Upper lobe of right lung (tissue), 1 donor: ENCODE measurements around the gene ID2. TPM values are rescaled to one million over a fixed set of nuclear protein-coding genes. Genes with fewer than 3 reads are reported as not detected.

Source experiments
- ATAC-seq: fragments of 200-7000 bp; cut with Tn5 transposase; one replicate; pipeline ENCODE4 v1.9.1; 2020; ENCODE audit warnings: mild to moderate bottlenecking, moderate library complexity
- DNase-seq: peaks from one replicate; pipeline ENCODE4 v3.0.0-alpha.2; 2020
- H3K27ac ChIP-seq: fragments of 200-600 bp; one replicate; pipeline ENCODE4 v1.8.0; 2022
- H3K27me3 ChIP-seq: fragments of 200-600 bp; one replicate; pipeline ENCODE4 v1.8.0; 2022; ENCODE audit warnings: mild to moderate bottlenecking
- H3K36me3 ChIP-seq: fragments of 200-600 bp; one replicate; pipeline ENCODE4 v1.8.0; 2022
- H3K4me1 ChIP-seq: fragments of 200-600 bp; one replicate; pipeline ENCODE4 v1.8.0; 2022
- H3K4me3 ChIP-seq: fragments of 200-600 bp; one replicate; pipeline ENCODE4 v1.8.0; 2022; ENCODE audit warnings: mild to moderate bottlenecking
- H3K9me3 ChIP-seq: fragments of 200-600 bp; one replicate; pipeline ENCODE4 v1.8.0; 2022
- CTCF ChIP-seq: fragments of 200-600 bp; IDR thresholded peaks from one replicate; pipeline ENCODE4 v1.8.0; 2022; ENCODE audit warnings: antibody characterized with exemption
- intact Hi-C: fragments of 100-400 bp; cut with DNase I; formaldehyde crosslinking; loops from one replicate; pipeline ENCODE4 v1.11.0; 2022
- total RNA-seq: library from RNA; stranded (reverse); fragmentation: NEBNext Ultra II Directional; extraction: Animal tissue kit (Norgen Biotek cat#: 25700); gene quantifications from one replicate; pipeline ENCODE4 v1.2.1, GENCODE V29; 2021
- donor health status: DM: no; HTN: yes; CAD: no; lungs with severe emphysema.

Gene ID2
- total RNA-seq, 1 donor from 2014 or later, result 99.5 TPM

GRCh38 chr2:8679827-8680731 is 1.8 kb upstream of the ID2 start:
- intact Hi-C loops, result loop anchor here (10.0 kb wide), 1 partner anchor 1245 kb away; no protein-coding TSS in a partner anchor
- peaks cover 45% of the 10 kb centered on the region for H3K4me1 ChIP-seq

GRCh38 chr2:8680822-8681760 is 765 bp upstream of the ID2 start:
- peak overlapping the region; percentile 63 for H3K4me3 ChIP-seq
- intact Hi-C loops, result loop anchor here (10.0 kb wide), 1 partner anchor 1246 kb away; no protein-coding TSS in a partner anchor
- H3K27me3 ChIP-seq, result no peaks in the 10 kb centered on the region
- H3K9me3 ChIP-seq, result no peaks in the 10 kb centered on the region
- no peaks in the 10 kb centered on the region for H3K36me3 ChIP-seq
- peaks cover 44% of the 10 kb centered on the region for H3K4me1 ChIP-seq
- H3K27ac ChIP-seq, result peak overlapping the region; percentile 98
- ATAC-seq (peak; percentile 1), DNase-seq (peak; percentile 91)
- TF ChIP-seq CTCF, result no peak

More at GRCh38 chr2:8679827-8680731, 1.8 kb upstream of the ID2 start:
- H3K9me3 ChIP-seq, result no peaks in the 10 kb centered on the region
- H3K4me3 ChIP-seq, result peak overlapping the region; percentile 63
- H3K27me3 ChIP-seq, result no peaks in the 10 kb centered on the region
- no peaks in the 10 kb centered on the region for H3K36me3 ChIP-seq
- no peak for TF ChIP-seq CTCF
- ATAC-seq (peak; percentile 1), DNase-seq (peak; percentile 85)
- peak overlapping the region; percentile 98 for H3K27ac ChIP-seq

GRCh38 chr2:8682719-8683667 is 1.1 kb downstream of the ID2 start:
- H3K27ac ChIP-seq, result peak overlapping the region; percentile 82
- intact Hi-C loops, result loop anchor here (10.0 kb wide), 1 partner anchor 1248 kb away; no protein-coding TSS in a partner anchor
- DNase-seq (no peak), ATAC-seq (no peak)
- H3K4me3 ChIP-seq, result peak overlapping the region; percentile 71
- peak; percentile 5 for TF ChIP-seq CTCF
- no peaks in the 10 kb centered on the region for H3K9me3 ChIP-seq
- no peaks in the 10 kb centered on the region for H3K36me3 ChIP-seq
- no peaks in the 10 kb centered on the region for H3K27me3 ChIP-seq
- H3K4me1 ChIP-seq, result peaks cover 28% of the 10 kb centered on the region

- peaks cover 23% of the 10 kb centered on the region for H3K4me1 ChIP-seq
- ATAC-seq, result no peak
- DNase-seq, result no peak
- H3K36me3 ChIP-seq, result no peaks in the 10 kb centered on the region
- peak overlapping the region; percentile 82 for H3K27ac ChIP-seq
- H3K9me3 ChIP-seq, result no peaks in the 10 kb centered on the region
- no peaks in the 10 kb centered on the region for H3K27me3 ChIP-seq
- peak overlapping the region; percentile 71 for H3K4me3 ChIP-seq
- TF ChIP-seq CTCF, result no peak
- intact Hi-C loops, result loop anchor here (10.0 kb wide), 1 partner anchor 1250 kb away; no protein-coding TSS in a partner anchor
These were observed 2.7 kb downstream of the ID2 start for GRCh38 chr2:8684540-8684877.
